GM13976 (cell line): ENCODE data around the gene CLEC20A.

Experiments used
- DNase-seq: peaks from one replicate; pipeline ENCODE4 v3.0.0; 2012; ENCODE audit warnings: low spot score
- in situ Hi-C: fragments of 300-500 bp; cut with MboI; formaldehyde crosslinking; loops from one replicate; pipeline ENCODE4 v1.12.0; 2022; ENCODE audit warnings: low sequenced_read_pairs, mixed read lengths, inconsistent platforms; ENCODE audit not compliant: unreplicated experiment
- TF ChIP-seq, protein P1 (sequence below): IDR thresholded peaks from 2 replicates; pipeline ENCODE4 v1.5.1; 2012; ENCODE audit warnings: borderline replicate concordance, mild to moderate bottlenecking; ENCODE audit not compliant: insufficient read depth; ENCODE audit errors: extremely low read depth, missing control alignments, control extremely low read depth

The CLEC20A gene

DNA sequence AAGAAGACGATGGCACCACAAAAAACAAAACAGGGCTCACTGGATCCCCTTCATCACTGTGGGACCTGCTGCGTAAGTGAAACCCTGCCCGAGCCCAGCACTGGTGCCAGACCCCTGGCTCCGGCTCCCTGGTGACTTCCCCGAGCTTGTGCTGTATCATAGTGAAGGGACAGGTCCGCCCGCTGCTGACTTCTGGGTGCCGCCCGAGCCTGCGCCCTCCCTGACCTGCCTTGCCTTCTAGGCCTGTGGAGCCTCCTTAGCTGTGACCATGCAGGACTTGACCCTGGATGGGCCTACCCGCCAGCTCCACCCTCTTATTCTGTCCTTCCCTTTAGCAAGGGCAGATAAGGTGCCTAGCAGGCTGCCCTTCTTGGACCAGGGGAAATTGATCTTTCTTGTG is 24.0 kb upstream of the CLEC20A start:
- in situ Hi-C loops, result no loop called here
- TF ChIP-seq, protein P1, sequence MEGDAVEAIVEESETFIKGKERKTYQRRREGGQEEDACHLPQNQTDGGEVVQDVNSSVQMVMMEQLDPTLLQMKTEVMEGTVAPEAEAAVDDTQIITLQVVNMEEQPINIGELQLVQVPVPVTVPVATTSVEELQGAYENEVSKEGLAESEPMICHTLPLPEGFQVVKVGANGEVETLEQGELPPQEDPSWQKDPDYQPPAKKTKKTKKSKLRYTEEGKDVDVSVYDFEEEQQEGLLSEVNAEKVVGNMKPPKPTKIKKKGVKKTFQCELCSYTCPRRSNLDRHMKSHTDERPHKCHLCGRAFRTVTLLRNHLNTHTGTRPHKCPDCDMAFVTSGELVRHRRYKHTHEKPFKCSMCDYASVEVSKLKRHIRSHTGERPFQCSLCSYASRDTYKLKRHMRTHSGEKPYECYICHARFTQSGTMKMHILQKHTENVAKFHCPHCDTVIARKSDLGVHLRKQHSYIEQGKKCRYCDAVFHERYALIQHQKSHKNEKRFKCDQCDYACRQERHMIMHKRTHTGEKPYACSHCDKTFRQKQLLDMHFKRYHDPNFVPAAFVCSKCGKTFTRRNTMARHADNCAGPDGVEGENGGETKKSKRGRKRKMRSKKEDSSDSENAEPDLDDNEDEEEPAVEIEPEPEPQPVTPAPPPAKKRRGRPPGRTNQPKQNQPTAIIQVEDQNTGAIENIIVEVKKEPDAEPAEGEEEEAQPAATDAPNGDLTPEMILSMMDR, result no peak
- DNase-seq, result no peak

DNA sequence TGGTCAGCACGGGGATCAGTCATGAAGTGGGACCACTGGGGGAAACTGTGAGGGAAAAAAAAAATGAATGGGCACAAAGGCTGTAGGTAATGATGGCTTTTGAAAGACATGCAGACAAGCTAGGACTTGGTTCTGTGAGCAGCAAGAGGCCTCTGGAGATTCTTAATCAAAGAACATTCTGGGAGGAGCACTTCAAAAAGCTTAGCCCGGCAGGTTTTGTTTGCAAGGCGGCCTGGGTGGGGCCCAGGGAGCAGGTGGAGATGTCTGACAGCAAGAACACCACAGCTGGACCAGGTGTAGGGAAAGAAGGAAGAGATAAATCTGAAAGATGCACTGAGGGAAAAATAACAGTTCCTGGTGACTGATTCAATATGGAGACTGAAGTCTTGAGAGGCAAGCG is 22.1 kb upstream of the CLEC20A start:
- TF ChIP-seq, protein P1, result no peak
- DNase-seq, result no peak
- in situ Hi-C loops, result no loop called here

DNA sequence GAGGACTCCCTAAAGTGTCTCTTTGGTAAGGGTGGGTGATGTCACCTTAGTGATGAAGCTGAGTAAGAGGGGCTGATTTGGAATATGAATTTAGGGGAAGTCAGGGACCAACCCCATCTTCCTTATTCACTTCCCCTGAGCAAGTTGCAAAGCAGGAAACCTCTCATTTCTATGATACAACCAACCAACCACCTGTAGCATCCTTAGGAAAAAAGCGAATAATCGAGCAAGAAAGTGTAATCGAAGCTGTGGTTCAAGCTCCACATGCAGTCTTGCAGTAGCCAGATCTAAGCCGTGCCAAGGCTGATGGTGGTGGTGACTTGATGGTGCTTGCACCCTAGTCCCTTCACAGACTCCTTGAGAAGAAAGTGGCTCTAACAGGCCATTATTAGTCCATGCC is 19.3 kb upstream of the CLEC20A start:
- in situ Hi-C loops, result no loop called here

DNA sequence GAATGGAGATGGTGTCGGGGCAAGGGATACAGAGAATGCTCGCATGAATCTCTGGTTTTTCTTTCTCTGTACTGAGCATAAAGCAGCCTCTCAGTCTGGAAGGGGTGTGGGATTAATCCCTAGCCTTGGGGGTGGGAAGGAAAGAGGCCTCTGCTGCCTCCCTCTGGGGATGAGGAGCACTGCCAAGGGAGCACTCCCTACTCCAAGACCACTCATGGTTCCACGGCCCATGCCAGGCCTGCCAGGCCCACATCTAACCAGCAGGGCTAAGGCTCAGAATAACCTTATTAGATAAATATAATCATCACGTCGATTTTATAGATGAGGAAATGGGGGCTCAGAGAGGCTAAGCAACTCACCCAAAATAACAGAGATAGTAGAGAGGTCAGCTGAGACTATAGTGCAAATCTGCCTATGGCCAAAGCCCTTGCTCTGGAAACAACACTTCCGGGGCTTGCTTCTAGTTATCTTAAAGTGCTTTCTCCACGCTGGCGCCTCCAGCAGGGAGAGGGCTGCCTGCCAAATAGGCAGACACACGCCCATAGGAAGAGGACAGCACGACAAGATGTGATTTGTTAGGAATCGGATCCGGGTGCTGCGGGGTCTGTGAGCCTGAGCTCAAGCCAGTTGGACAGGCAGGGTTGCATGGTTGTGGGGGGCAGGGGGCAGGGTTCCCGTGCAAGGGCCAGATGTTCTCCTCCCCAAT is 16.7 kb upstream of the CLEC20A start:
- DNase-seq, result no peak
- in situ Hi-C loops, result no loop called here
- TF ChIP-seq, protein P1, result no peak

More for the DNA sequence above, 19.3 kb upstream of the CLEC20A start:
- TF ChIP-seq, protein P1, result no peak
- DNase-seq, result no peak

DNA sequence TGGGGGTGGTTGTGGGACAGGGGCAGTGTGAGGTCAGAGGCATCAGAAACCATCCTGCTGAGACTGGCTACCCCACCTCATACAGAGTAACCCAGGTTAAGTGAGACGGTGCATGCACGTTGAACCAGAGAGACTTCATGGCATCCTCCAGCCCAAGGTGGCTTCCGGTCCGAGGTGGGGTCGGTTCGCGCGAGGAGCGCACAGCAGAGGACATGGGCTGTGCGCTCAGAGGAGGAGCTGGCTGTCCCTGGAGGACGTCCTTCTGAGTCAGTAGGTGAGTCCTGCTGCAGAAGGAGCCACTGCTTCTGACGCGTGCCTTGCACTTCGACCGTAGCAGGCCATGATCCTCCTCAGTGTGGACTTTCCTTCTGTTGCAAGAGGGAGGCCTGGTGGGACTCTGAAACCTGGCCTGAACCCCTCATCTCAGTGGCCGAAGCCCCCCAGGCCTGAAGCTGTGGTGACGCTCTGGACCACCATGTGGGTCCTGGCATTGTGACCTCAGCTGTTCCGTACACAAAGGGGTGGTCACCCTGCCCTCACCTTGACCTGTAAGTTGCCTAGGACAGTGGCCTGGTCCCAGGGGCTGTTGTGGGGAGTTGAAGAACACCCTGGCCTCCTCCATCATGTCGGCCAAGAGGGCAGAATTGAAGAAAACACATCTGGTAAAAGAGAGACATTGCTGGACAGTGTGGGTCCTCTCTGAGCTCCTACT is 16.0 kb upstream of the CLEC20A start, which contains the start of gene TEX35:
TEX35 (plus strand) TSS at position 544 of the 712 bp plus-strand sequence; CDS start at position 624, 80 bp downstream.
- TF ChIP-seq, protein P1, result no peak
- DNase-seq, result no peak
- in situ Hi-C loops, result no loop called here

DNA sequence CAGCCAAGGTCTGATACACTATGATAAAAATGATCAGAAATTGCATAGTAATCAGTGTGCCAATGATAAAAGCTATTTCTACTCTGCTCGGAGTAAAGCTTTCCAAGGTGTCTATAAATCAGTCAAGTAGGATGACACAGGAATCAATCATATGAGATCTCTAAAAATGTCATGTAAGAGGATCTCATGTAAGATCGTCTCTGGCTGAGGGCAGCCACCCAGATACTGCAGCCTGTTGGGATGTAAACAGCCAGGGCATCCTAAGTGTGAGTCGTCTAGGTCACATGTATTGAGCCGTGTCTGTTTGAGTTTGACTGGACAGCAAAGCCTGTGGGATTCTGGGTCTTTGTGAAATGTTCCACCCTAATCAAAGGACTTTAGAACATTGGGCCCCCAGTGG is 13.4 kb upstream of the CLEC20A start:
- DNase-seq, result no peak
- in situ Hi-C loops, result no loop called here
- TF ChIP-seq, protein P1, result no peak
